ENCODE results near the gene LSAMP. TPM values are rescaled to one million over a fixed set of nuclear protein-coding genes. Genes with fewer than 3 reads are reported as not detected.

LSAMP gene
- total RNA-seq, 1 experiment from 2014 or later, result 0.90 TPM

GRCh38 chr3:115761927-115762305, 683.4 kb downstream of the LSAMP start:
- no peaks in the 10 kb centered on the region for H3K36me3 Mint-ChIP-seq (ENCODE audit: insufficient read depth in 1 of 3, low read depth in 3 of 3)
- no peaks in the 10 kb centered on the region for H3K79me1 ChIP-seq (ENCODE audit: insufficient read depth, low read depth, low read length, poor library complexity, severe bottlenecking)
- H3K27ac Mint-ChIP-seq, result no peak overlapping the region
- H3K27me3 Mint-ChIP-seq (ENCODE audit: low read depth), result no peaks in the 10 kb centered on the region; the same call in 1 of the 2 replicates
- no peak overlapping the region for H3K56ac ChIP-seq (ENCODE audit: insufficient read length, low read depth, low read length)
- H3K79me2 ChIP-seq (ENCODE audit: insufficient read depth, low read length), result no peaks in the 10 kb centered on the region
- H3K9me3 Mint-ChIP-seq, result no peaks in the 10 kb centered on the region
- no peak overlapping the region for H2AK5ac ChIP-seq (ENCODE audit: insufficient read length, low read length)
- H2BK12ac ChIP-seq (ENCODE audit: insufficient read length, low read depth, low read length), result no peak overlapping the region
- no peak overlapping the region for H3K18ac ChIP-seq (ENCODE audit: insufficient read length, low read depth, low read length)
- H2BK15ac ChIP-seq (ENCODE audit: low read depth, low read length), result no peak overlapping the region
- no peak overlapping the region for H3K4ac ChIP-seq (ENCODE audit: low read depth, low read length)
- H3K4me1 Mint-ChIP-seq, result peaks cover 12 to 15% of the 10 kb centered on the region in 2 experiments
- no peak overlapping the region for H2BK120ac ChIP-seq (ENCODE audit: low read depth, low read length, poor library complexity, severe bottlenecking)
- H4K20me1 ChIP-seq (ENCODE audit: control insufficient read depth, insufficient read depth, insufficient read length), result no peaks in the 10 kb centered on the region
- H3K23ac ChIP-seq (ENCODE audit: insufficient read length, low read depth, low read length), result no peak overlapping the region
- TF ChIP-seq CTCF (conservative IDR thresholded peaks at IDR 0.05), result no peak
- no peaks in the 10 kb centered on the region for H3K9me3 ChIP-seq (ENCODE audit: control insufficient read depth, low read depth, low read length)
- H3T11ph ChIP-seq (ENCODE audit: low read length), result no peak overlapping the region
- no peak overlapping the region for H2BK20ac ChIP-seq (ENCODE audit: low read depth, low read length, poor library complexity, severe bottlenecking)
- no peaks in the 10 kb centered on the region for H3K23me2 ChIP-seq (ENCODE audit: insufficient read length, low read depth, low read length, poor library complexity, severe bottlenecking)
- no peak overlapping the region for H3K4me2 ChIP-seq (ENCODE audit: insufficient read depth, insufficient read length, low read length)
- H2BK5ac ChIP-seq (ENCODE audit: insufficient read length, low read length), result no peak overlapping the region
- no peak for DNase-seq
- H3K27ac ChIP-seq (ENCODE audit: insufficient read length, low read depth, low read length), result no peak overlapping the region
- H4K91ac ChIP-seq (ENCODE audit: insufficient read length, low read depth, low read length), result no peak overlapping the region
- no peak overlapping the region for H3K14ac ChIP-seq (ENCODE audit: insufficient read depth, low read length)
- H4K5ac ChIP-seq (ENCODE audit: insufficient read length, low read depth, low read length), result no peak overlapping the region
- no peak overlapping the region for H4K8ac ChIP-seq (replicated peaks; ENCODE audit: insufficient read length, low read depth, low read length)
- H3K4me3 Mint-ChIP-seq, result no peak overlapping the region
- H3K27me3 ChIP-seq (ENCODE audit: insufficient read depth, low read length), result no peaks in the 10 kb centered on the region
- no peak overlapping the region for H2AFZ ChIP-seq (ENCODE audit: low read length)
- no peaks in the 10 kb centered on the region for H3K4me1 ChIP-seq (ENCODE audit: insufficient read depth, low read length)
- H3K9ac ChIP-seq (ENCODE audit: extremely low read depth, insufficient read length, low read length), result no peak overlapping the region
